Heart right ventricle (tissue), 16 donors: Measurements from ENCODE around the gene ATP2B3. TPM values are rescaled to one million over a fixed set of nuclear protein-coding genes. Genes with fewer than 3 reads are reported as not detected.

Experiments
- ATAC-seq, 8 donors: fragments of 200-7000 bp; cut with Tn5 transposase; one replicate each; pipeline ENCODE4 v1.9.1; 2020; ENCODE audit warnings: mild to moderate bottlenecking in 8 of 8, moderate library complexity in 8 of 8, moderate number of reproducible peaks in 1 of 8
- DNase-seq, 2 donors: peaks; one replicate each; pipeline ENCODE4 v3.0.0-alpha.2; 2020
- H3K27ac ChIP-seq, 10 donors: fragments of 200-600 bp; sonication (generic) in 2 of 10; one replicate each; pipeline versions ENCODE4 v1.5.0 to v1.8.0; 2020 to 2022; ENCODE audit warnings: mild to moderate bottlenecking in 3 of 10
- H3K27me3 ChIP-seq, 7 donors: fragments of 200-600 bp; one replicate each; pipeline ENCODE4 v1.8.0; 2021 to 2022; ENCODE audit warnings: mild to moderate bottlenecking in 2 of 7
- H3K36me3 ChIP-seq, 9 donors: fragments of 200-600 bp; sonication (generic) in 1 of 9; one replicate each; pipeline versions ENCODE4 v1.5.0 to v1.8.0; 2020 to 2022; ENCODE audit warnings: mild to moderate bottlenecking in 2 of 9
- H3K4me1 ChIP-seq, 9 donors: fragments of 200-600 bp; sonication (generic) in 1 of 9; one replicate each; pipeline versions ENCODE4 v1.5.0 to v1.8.0; 2020 to 2022; ENCODE audit warnings: mild to moderate bottlenecking in 4 of 9
- H3K4me3 ChIP-seq, 10 donors: fragments of 200-600 bp; sonication (generic) in 2 of 10; one replicate each; pipeline versions ENCODE4 v1.5.0 to v1.8.0; 2020 to 2022; ENCODE audit warnings: mild to moderate bottlenecking in 7 of 10, moderate library complexity in 2 of 10
- H3K9me3 ChIP-seq, 11 donors: fragments of 200-600 bp in 10 of 11; sonication (generic) in 2 of 11; one replicate each; pipeline versions ENCODE4 v1.5.0 to v1.8.0; 2013 to 2022; ENCODE audit warnings: mild to moderate bottlenecking in 2 of 11, control low read depth in 1 of 11, moderate library complexity in 1 of 11
- WGBS, 2 donors: extraction: QIAGEN DNeasy Blood & Tissue Kit; methylation state at CpG; one replicate each; pipeline ENCODE4 v1.1.7; 2013; ENCODE audit warnings: inconsistent platforms in 1 of 2; 5-methylcytosine and 5-hydroxymethylcytosine counted together
- intact Hi-C, 10 donors: fragments of 100-400 bp; cut with DNase I; formaldehyde crosslinking; loops; one replicate each; pipeline versions ENCODE4 v1.11.1 to v1.14.2; 2022
- polyA plus RNA-seq, 2 donors: library from polyadenylated mRNA; stranded (reverse); fragments of 200-250 nt; gene quantifications; one replicate each; pipeline ENCODE4 v1.2.3, GENCODE V29; 2013
- total RNA-seq, 10 donors: library from RNA; stranded (reverse); fragmentation: NEBNext Ultra II Directional in 3 of 10; extraction: Animal tissue kit (Norgen Biotek cat#: 25700) in 3 of 10; gene quantifications; one replicate each; pipeline versions ENCODE4 v1.2.1 to v1.2.4, GENCODE V29; 2021 to 2023
- TF ChIP-seq, protein P1 (sequence below), 9 donors: fragments of 200-600 bp; sonication (generic) in 2 of 9; IDR thresholded peaks; one replicate each; pipeline versions ENCODE4 v1.5.0 to v1.8.0; 2021 to 2022; ENCODE audit warnings: antibody characterized with exemption in 9 of 9, mild to moderate bottlenecking in 5 of 9, moderate library complexity in 1 of 9
- donor health status: Arrhythmogenic right ventricular cardiomyopathy.
- donor health status: ischemic (EF 13 %, LVEDD 7.1; RV severe dilation, severe dysfunction).
- donor health status: healthy with polysubstance abuse.
- donor health status: DM: no; HTN: yes; CAD: no.
- donor health status: DM: no; HTN: no; CAD: no.
- donor health status: ischemic (EF 25% LVEDD 6.9; RV normal size, moderate dysfunction).
- donor health status: ischemic (EF 25% LVEDD 5.7; RV mildly dilated, moderate dysfunction).
- donor health status: healthy.
- donor health status: DM: yes; HTN: yes; CAD: no.
- donor health status: Ischemic cardiomyopathy.
- donor health status: ischemic (EF 35%, LVEDD 5.7; RV mildly dilated, moderate dysfunction).
- donor health status: nonischemic (EF 11% LVEDD 7.7; RV severe dilation, severe dysfunction).
- donor health status: DM: yes; HTN: yes; CAD: no.
- donor health status: PGD.
- donor health status: ischemic (EF 29% LVEDD 5.4; RV normal size, mild dysfunction).
- donor health status: nonischemic (EF 23%, LVEDD 6.1; RV moderate dilation, normal function).

Gene ATP2B3
- total and polyA plus RNA-seq, 12 donors, result not detected

DNA sequence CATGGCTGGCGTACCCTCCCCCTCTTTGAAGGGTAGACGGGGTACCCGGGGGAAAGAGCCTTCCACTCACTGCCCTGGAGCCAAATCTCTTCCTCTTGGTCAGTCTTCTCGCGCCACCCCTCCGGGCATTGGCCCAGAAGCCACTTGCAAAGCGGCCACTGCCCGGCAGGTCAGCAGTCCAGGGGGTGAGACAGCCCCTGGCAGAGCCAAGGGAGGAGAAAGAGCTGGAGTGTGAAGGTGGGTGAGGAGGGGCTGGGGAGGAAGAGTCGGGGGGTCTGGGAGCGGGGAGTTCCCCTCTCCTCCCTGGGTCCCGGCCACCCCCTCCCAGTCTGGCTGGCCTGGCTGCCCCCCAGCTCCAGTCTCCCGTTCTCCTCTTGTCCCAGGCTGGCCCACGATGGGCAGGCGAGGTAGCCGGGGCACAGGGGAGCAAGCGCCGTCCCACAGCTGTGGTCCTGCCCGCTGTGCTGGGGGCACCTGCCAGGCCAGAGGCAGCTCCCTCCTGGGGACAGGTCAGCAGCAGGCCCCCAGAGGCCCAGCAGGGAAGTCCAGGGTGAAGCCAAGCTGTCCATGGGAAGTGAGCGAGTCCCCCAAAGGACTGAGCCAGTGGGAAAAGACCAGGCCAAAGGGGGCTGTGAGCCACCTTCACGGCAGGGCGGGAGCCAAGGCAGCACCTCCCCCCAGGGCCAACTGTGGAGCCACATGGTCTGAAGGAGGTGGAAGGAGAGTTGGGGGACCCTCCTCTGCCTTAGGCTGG lies 108.0 kb downstream of the ATP2B3 start:
- TF ChIP-seq, protein P1, sequence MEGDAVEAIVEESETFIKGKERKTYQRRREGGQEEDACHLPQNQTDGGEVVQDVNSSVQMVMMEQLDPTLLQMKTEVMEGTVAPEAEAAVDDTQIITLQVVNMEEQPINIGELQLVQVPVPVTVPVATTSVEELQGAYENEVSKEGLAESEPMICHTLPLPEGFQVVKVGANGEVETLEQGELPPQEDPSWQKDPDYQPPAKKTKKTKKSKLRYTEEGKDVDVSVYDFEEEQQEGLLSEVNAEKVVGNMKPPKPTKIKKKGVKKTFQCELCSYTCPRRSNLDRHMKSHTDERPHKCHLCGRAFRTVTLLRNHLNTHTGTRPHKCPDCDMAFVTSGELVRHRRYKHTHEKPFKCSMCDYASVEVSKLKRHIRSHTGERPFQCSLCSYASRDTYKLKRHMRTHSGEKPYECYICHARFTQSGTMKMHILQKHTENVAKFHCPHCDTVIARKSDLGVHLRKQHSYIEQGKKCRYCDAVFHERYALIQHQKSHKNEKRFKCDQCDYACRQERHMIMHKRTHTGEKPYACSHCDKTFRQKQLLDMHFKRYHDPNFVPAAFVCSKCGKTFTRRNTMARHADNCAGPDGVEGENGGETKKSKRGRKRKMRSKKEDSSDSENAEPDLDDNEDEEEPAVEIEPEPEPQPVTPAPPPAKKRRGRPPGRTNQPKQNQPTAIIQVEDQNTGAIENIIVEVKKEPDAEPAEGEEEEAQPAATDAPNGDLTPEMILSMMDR (IDR thresholded peaks at IDR 0.05), result no peak
- Histone ChIP-seq H3K4me3 (no peak overlapping the region), H3K36me3 (no peaks in the 10 kb centered on the region), H3K9me3 (no peaks in the 10 kb centered on the region), H3K4me1 (no peaks in the 10 kb centered on the region), H3K27me3 (peaks cover 0 to 30% (median 0%) of the 10 kb centered on the region in 7 donors), H3K27ac (no peak overlapping the region)
- peak in 1 of 8 donors; percentile 39 for ATAC-seq
- peak in 1 of 2 donors; percentile 2 for DNase-seq
- intact Hi-C loops, result no loop called here
- 84 to 89% methylated on average over 14 to 15 of the region's 21 CpGs for WGBS, 2 donors

DNA sequence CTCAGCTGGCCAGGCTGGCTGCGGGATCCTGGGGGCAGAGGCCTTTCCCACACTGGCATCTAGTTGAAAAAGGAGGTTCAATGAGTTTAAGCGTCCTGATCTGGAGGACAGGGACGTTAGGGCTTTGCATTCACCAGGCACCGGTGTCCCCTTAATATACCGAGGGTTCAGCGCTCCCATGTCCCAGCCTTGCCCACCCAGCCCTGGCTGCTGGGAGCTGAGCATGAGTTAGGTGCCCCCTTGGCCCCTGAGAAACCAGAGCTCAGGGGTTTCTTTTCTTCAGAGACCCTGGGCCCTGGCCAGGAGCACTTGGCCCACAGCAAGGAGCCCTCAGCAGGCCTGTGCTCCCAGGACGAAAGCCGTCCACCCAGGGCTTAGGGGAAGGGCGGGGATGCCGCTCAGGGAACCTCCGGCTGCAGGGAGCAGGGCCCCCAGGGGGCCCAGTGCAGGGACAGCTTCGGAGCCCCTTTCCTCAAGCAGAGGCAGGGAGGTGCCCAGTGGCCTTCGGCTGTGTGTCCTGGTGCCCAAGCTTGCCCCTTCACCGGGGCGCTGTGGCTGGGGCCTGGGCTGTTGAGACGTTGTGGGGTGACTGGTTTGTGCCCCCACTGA lies 108.7 kb downstream of the ATP2B3 start:
- ATAC-seq (no peak), DNase-seq (no peak)
- TF ChIP-seq, protein P1 (IDR thresholded peaks at IDR 0.05), result no peak
- Histone ChIP-seq H3K4me1 (no peaks in the 10 kb centered on the region), H3K27ac (no peak overlapping the region), H3K27me3 (peaks cover 0 to 30% (median 0%) of the 10 kb centered on the region in 7 donors), H3K36me3 (no peaks in the 10 kb centered on the region), H3K4me3 (no peak overlapping the region), H3K9me3 (peaks cover 0 to 4% (median 0%) of the 10 kb centered on the region in 11 donors)
- intact Hi-C loops, result no loop called here
- WGBS, 2 donors, result 85 to 90% methylated on average over 7 to 16 of the region's 16 CpGs

DNA sequence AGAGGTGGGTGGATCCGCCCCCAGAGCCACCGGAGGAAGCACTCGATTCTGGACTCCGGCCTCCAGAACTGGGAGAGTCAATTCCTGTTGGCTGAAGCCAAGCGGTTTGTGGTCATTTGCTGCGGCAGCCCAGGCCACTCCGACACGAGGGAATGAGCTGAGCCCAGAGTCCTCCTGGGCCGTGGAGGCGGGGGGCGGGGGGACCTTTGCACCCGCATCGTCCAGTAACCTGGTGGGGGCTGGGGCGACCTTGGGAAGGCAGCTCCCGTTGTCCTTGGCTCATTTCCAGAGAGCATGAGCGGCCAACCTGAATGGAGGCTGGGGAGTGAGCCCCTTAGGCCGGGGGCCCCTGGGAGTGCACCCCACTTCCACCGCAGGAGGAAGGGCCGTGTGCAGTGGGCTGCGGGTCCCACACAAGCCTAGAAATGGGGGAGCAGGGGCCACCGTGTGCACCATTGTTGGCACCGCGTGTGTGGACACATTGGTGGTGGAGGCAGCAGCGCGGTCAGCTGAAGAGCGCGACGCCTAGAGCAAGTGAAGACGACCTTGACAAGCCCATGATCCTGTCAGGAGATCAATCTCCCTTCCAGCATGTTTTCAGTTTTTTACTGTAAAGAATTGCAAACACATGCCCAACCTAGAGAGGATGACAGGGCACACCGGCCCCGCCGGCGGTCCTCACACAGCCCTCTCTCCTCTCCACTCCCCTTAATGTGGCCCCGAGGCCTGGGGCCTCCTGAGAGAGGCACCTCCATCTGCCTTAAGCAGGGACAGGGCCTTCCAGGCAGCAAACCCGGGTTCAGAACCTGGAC lies 109.6 kb downstream of the ATP2B3 start:
- peaks cover 0 to 11% (median 0%) of the 10 kb centered on the region in 11 donors for H3K9me3 ChIP-seq
- DNase-seq, result no peak

More for the DNA sequence above, 109.6 kb downstream of the ATP2B3 start:
- TF ChIP-seq, protein P1 (IDR thresholded peaks at IDR 0.05), result no peak
- Histone ChIP-seq H3K27ac (no peak overlapping the region), H3K36me3 (no peaks in the 10 kb centered on the region), H3K27me3 (peaks cover 0 to 30% (median 0%) of the 10 kb centered on the region in 7 donors), H3K4me3 (no peak overlapping the region), H3K4me1 (no peaks in the 10 kb centered on the region)
- no peak for ATAC-seq
- intact Hi-C loops, result no loop called here
- 66 to 67% methylated on average over 24 to 32 of the region's 35 CpGs for WGBS, 2 donors
